K562 (cell line): ENCODE data around the gene PI4KA. TPM values are rescaled to one million over a fixed set of nuclear protein-coding genes. Genes with fewer than 3 reads are reported as not detected.
A peak's percentile ranks its signal among the peaks of the same experiment; 100 is the strongest.

Experiments used
- CCNT2 ChIP-seq: IDR thresholded peaks from 2 replicates; pipeline ENCODE4 v1.6.1; 2011; ENCODE audit warnings: borderline replicate concordance, low read depth, mild to moderate bottlenecking, moderate library complexity, mixed read lengths, low read length; ENCODE audit not compliant: insufficient read length; ENCODE audit errors: extremely low read depth
- CHCHD3 ChIP-seq: fragments of 250-450 bp; sonication (Bioruptor Pico); IDR thresholded peaks from 2 replicates; pipeline ENCODE4 v2.1.2; 2022; ENCODE audit warnings: mild to moderate bottlenecking
- GABPA ChIP-seq: fragments of 200-800 bp; sonication (Bioruptor generic); conservative IDR thresholded peaks from 2 replicates; pipeline ENCODE4 v1.6.1; 2016; ENCODE audit warnings: low read depth, missing genetic modification characterization, missing compliant biosample characterization
- KLF10 ChIP-seq: fragments of 250-450 bp; sonication (Bioruptor Pico); IDR thresholded peaks from 2 replicates; pipeline ENCODE4 v1.6.1; 2021; ENCODE audit warnings: matching md5 sums
- NRF1 ChIP-seq, 2 experiments: fragments of 450-650 bp; IDR thresholded peaks in 1 of 2; conservative IDR thresholded peaks in 1 of 2; 2 replicates each; pipeline ENCODE4 v1.6.1; 2014; ENCODE audit warnings: mild to moderate bottlenecking in 2 of 2
- RAD21 ChIP-seq, 2 experiments: fragments of 250-450 bp in 1 of 2; fragments of 450-650 bp in 1 of 2; sonication (Bioruptor Pico) in 1 of 2; formaldehyde crosslinking in 1 of 2; IDR thresholded peaks in 1 of 2; conservative IDR thresholded peaks in 1 of 2; 2 replicates each; pipeline versions ENCODE4 v1.4.0 to v1.8.0; 2020 to 2022; ENCODE audit warnings: mild to moderate bottlenecking in 2 of 2, moderate library complexity in 1 of 2
- RAD51 ChIP-seq: fragments of 450-650 bp; IDR thresholded peaks from 2 replicates; pipeline ENCODE4 v1.7.1; 2016; ENCODE audit warnings: low read depth, mild to moderate bottlenecking, borderline replicate concordance
- RBBP5 ChIP-seq: fragments of 200-600 bp; sonication (generic); IDR thresholded peaks from 2 replicates; pipeline ENCODE4 v1.6.1; 2012; ENCODE audit warnings: borderline replicate concordance, mild to moderate bottlenecking, low read length, control low read depth, inconsistent platforms; ENCODE audit not compliant: insufficient read depth, poor library complexity, severe bottlenecking
- SIN3A ChIP-seq, 2 experiments: fragments of 150-350 bp in 1 of 2; IDR thresholded peaks; 2 replicates each; pipeline ENCODE4 v1.6.1; 2011 to 2016; ENCODE audit warnings: borderline replicate concordance in 2 of 2, low read depth in 2 of 2, low read length in 2 of 2, mild to moderate bottlenecking in 2 of 2, moderate library complexity in 2 of 2; ENCODE audit not compliant: control insufficient read depth in 1 of 2
- SOX6 ChIP-seq: fragments of 450-650 bp; IDR thresholded peaks from 2 replicates; pipeline ENCODE4 v1.6.1; 2014; ENCODE audit warnings: mild to moderate bottlenecking
- SPI1 ChIP-seq: IDR thresholded peaks from 2 replicates; pipeline ENCODE4 v1.6.1; 2011; ENCODE audit warnings: low read depth, low read length, control low read depth, borderline replicate concordance
- USF1 ChIP-seq: sonication (generic); formaldehyde crosslinking; IDR thresholded peaks from 2 replicates; pipeline ENCODE4 v1.9.0; 2022; ENCODE audit warnings: mild to moderate bottlenecking, missing genetic modification reagents
- ZNF239 ChIP-seq: fragments of 250-450 bp; sonication (Bioruptor Pico); IDR thresholded peaks from 2 replicates; pipeline ENCODE4 v1.4.0; 2020; ENCODE audit warnings: mild to moderate bottlenecking
- ZNF277 ChIP-seq: fragments of 250-450 bp; sonication (Bioruptor Pico); IDR thresholded peaks from 2 replicates; pipeline ENCODE4 v1.8.0; 2022; ENCODE audit warnings: inconsistent platforms, mild to moderate bottlenecking, moderate library complexity, borderline replicate concordance
- ZNF444 ChIP-seq: fragments of 250-450 bp; sonication (Bioruptor Pico); IDR thresholded peaks from 2 replicates; pipeline ENCODE4 v1.4.0; 2020; ENCODE audit warnings: mild to moderate bottlenecking, moderate library complexity
- ZNF57 ChIP-seq: fragments of 450-650 bp; formaldehyde crosslinking; IDR thresholded peaks from 2 replicates; pipeline ENCODE4 v1.4.0; 2020; ENCODE audit warnings: mild to moderate bottlenecking, moderate library complexity
- ZNF707 ChIP-seq: fragments of 250-450 bp; sonication (Bioruptor Pico); conservative IDR thresholded peaks from 2 replicates; pipeline ENCODE4 v1.8.0; 2022; ENCODE audit warnings: inconsistent platforms, mild to moderate bottlenecking, moderate library complexity
- ZNF764 ChIP-seq: fragments of 250-450 bp; sonication (Bioruptor Pico); IDR thresholded peaks from 2 replicates; pipeline ENCODE4 v1.4.0; 2020; ENCODE audit warnings: low read depth, mild to moderate bottlenecking, moderate library complexity
- ZSCAN32 ChIP-seq: fragments of 450-650 bp; formaldehyde crosslinking; IDR thresholded peaks from 2 replicates; pipeline ENCODE4 v1.4.0; 2020; ENCODE audit warnings: mild to moderate bottlenecking, moderate library complexity
- polyA plus RNA-seq, 8 experiments: library from polyadenylated mRNA; depleted of rRNA in 4 of 8; stranded (reverse) in 5 of 8; unstranded in 3 of 8; fragments of >200 nt; fragmentation: Nextera tagmentation in 2 of 8; fragmentation: Illumina TruSeq in 1 of 8; extraction: Ambion mirVana in 2 of 8; extraction: Trizol in 1 of 8; gene quantifications; 2 replicates each; pipeline versions ENCODE4 v1.2.1 to v1.2.3, GENCODE V29; 2011 to 2014; ENCODE audit warnings: inconsistent platforms in 1 of 8, missing spikeins in 1 of 8
- total RNA-seq, 7 experiments: library from RNA; depleted of rRNA in 6 of 7; stranded (reverse); fragments of >200 nt in 6 of 7; fragmentation: Illumina TruSeq in 2 of 7; extraction: Trizol in 2 of 7; gene quantifications; 2 replicates each; pipeline versions ENCODE4 v1.2.1 to v1.2.3, GENCODE V29; 2011 to 2021; ENCODE audit warnings: low replicate concordance in 1 of 7
- TF ChIP-seq, protein P1 (sequence below): fragments of 450-650 bp; IDR thresholded peaks from 2 replicates; pipeline ENCODE4 v1.6.1; 2016; ENCODE audit warnings: borderline replicate concordance
- TF ChIP-seq, protein P2 (sequence below): fragments of 250-450 bp; sonication (Bioruptor Pico); IDR thresholded peaks from 2 replicates; pipeline ENCODE4 v1.8.0; 2022; ENCODE audit warnings: moderate library complexity, mild to moderate bottlenecking, inconsistent platforms

Gene PI4KA
- total and polyA plus RNA-seq, 9 of the 15 experiments (the other 6 are each of a cell fraction or from before 2014, with no cell fraction given): 7.3 to 187 (median 84.7) TPM

GRCh38 chr22:20702546-20703413 lies 155.8 kb downstream of the PI4KA start (continued):
- TF ChIP-seq, protein P1, sequence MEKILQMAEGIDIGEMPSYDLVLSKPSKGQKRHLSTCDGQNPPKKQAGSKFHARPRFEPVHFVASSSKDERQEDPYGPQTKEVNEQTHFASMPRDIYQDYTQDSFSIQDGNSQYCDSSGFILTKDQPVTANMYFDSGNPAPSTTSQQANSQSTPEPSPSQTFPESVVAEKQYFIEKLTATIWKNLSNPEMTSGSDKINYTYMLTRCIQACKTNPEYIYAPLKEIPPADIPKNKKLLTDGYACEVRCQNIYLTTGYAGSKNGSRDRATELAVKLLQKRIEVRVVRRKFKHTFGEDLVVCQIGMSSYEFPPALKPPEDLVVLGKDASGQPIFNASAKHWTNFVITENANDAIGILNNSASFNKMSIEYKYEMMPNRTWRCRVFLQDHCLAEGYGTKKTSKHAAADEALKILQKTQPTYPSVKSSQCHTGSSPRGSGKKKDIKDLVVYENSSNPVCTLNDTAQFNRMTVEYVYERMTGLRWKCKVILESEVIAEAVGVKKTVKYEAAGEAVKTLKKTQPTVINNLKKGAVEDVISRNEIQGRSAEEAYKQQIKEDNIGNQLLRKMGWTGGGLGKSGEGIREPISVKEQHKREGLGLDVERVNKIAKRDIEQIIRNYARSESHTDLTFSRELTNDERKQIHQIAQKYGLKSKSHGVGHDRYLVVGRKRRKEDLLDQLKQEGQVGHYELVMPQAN: peak; percentile 94
- TF ChIP-seq RAD21 (CRISPR knock-in tag; conservative IDR thresholded peaks at IDR 0.05 in 1 of 2, IDR thresholded peaks at IDR 0.05 in 1 of 2) (peak; percentile 43 to 64), RAD51 (peak; percentile 33; the same call in 1 of the 2 replicates), ZNF707 (0 out of 2 replicates have a peak, but pooled peaks have one; percentile 37), ZNF277 (CRISPR knock-in tag) (peak; percentile 16; the same call in 1 of the 2 replicates), ZNF764 (peak; percentile 90), SPI1 (0 out of 2 replicates have a peak, but pooled peaks have one; percentile 21), CCNT2 (peak; percentile 43), ZNF239 (CRISPR knock-in tag) (peak; percentile 22; the same call in 1 of the 2 replicates), GABPA (peak; percentile 90), KLF10 (CRISPR knock-in tag) (peak; percentile 40; the same call in 1 of the 2 replicates), USF1 (CRISPR knock-in tag) (0 out of 2 replicates have a peak, but pooled peaks have one; percentile 50), NRF1 (conservative IDR thresholded peaks at IDR 0.05 in 1 of 2, IDR thresholded peaks at IDR 0.05 in 1 of 2) (peak; percentile 93 to 94), RBBP5 (peak; percentile 39), CHCHD3 (CRISPR knock-in tag) (peak; percentile 84; the same call in 1 of the 2 replicates), ZNF57 (CRISPR knock-in tag) (peak; percentile 85), ZSCAN32 (CRISPR knock-in tag) (peak; percentile 78; the same call in 1 of the 2 replicates), SOX6 (peak; percentile 28; the same call in 1 of the 2 replicates), ZNF444 (CRISPR knock-in tag) (0 out of 2 replicates have a peak, but pooled peaks have one; percentile 66), SIN3A (IDR thresholded peaks at IDR 0.05; ENCODE audit: borderline replicate concordance in 2 of 2, control insufficient read depth in 1 of 2, low read depth in 2 of 2, low read length in 2 of 2) (peak; percentile 58 to 62; a peak in 1 of 4 replicates)
- TF ChIP-seq, protein P2, sequence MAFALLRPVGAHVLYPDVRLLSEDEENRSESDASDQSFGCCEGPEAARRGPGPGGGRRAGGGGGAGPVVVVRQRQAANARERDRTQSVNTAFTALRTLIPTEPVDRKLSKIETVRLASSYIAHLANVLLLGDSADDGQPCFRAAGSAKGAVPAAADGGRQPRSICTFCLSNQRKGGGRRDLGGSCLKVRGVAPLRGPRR: peak; percentile 76; the same call in 1 of the 2 replicates
